ENCODE measurements around the gene KRT17. TPM values are rescaled to one million over a fixed set of nuclear protein-coding genes. Genes with fewer than 3 reads are reported as not detected.

KRT17 gene
- total and polyA plus RNA-seq, 9 of the 15 experiments (the other 6 are each of a cell fraction or from before 2014, with no cell fraction given): 0.23 to 0.25 TPM; not detected in 7

DNA sequence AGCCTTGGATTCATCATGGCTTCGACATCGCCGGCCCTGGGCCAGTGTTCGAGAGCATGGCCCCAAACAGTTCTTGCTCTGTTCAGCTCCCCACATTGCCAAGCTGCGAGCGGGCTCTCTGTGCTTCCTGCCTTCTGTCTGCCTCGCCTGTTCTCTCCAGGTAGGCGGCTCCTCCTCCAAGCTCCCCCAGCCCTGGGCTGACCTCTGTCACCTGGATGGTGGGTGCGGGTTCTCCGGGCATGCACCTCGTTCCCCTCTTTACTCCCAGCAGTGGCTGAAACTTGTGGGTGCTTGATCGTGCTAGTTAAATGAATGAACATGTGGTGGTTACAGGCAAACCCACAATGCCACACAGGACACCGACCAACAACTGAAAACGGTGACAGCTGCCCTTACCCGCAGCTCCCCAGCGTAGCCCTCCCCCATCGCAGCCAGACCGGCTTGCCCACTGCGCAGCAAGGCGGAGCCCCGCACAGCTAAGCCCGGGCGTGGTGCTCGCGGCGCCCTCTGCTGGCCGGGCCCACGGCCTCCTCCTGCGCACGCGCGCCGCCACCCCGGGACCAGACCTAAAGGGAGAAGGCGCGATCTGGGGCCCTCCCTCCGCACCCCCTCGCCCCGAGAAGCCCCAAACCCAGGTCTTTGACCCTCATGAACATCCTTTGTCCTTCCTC lies 41.3 kb upstream of the KRT17 start (continued):
- TF ChIP-seq EP400 (IDR thresholded peaks at IDR 0.05) (no peak; the same call in 1 of the 2 replicates), CBFA2T2 (conservative IDR thresholded peaks at IDR 0.05) (no peak; the same call in 1 of the 2 replicates), NFIC (IDR thresholded peaks at IDR 0.05) (no peak), SNAPC5 (CRISPR knock-in tag; IDR thresholded peaks at IDR 0.05) (no peak), TAF1 (IDR thresholded peaks at IDR 0.05; ENCODE audit: control insufficient read depth, extremely low read depth, insufficient read depth, low read length, severe bottlenecking) (peak; percentile 59), SMARCA5 (IDR thresholded peaks at IDR 0.05) (no peak), MECOM (CRISPR knock-in tag; IDR thresholded peaks at IDR 0.05) (no peak; the same call in 1 of the 2 replicates), HDGF (IDR thresholded peaks at IDR 0.05) (no peak), HDAC8 (tag; IDR thresholded peaks at IDR 0.05) (peak; percentile 65; the same call in 1 of the 2 replicates), RFX1 (IDR thresholded peaks at IDR 0.05) (no peak), ZKSCAN8 (CRISPR knock-in tag; IDR thresholded peaks at IDR 0.05) (no peak), DDX20 (tag; IDR thresholded peaks at IDR 0.05; ENCODE audit: low read depth) (no peak), SLC30A9 (CRISPR knock-in tag; IDR thresholded peaks at IDR 0.05) (no peak), MAFG (tag; conservative IDR thresholded peaks at IDR 0.05) (no peak)
- TF ChIP-seq, protein P1, sequence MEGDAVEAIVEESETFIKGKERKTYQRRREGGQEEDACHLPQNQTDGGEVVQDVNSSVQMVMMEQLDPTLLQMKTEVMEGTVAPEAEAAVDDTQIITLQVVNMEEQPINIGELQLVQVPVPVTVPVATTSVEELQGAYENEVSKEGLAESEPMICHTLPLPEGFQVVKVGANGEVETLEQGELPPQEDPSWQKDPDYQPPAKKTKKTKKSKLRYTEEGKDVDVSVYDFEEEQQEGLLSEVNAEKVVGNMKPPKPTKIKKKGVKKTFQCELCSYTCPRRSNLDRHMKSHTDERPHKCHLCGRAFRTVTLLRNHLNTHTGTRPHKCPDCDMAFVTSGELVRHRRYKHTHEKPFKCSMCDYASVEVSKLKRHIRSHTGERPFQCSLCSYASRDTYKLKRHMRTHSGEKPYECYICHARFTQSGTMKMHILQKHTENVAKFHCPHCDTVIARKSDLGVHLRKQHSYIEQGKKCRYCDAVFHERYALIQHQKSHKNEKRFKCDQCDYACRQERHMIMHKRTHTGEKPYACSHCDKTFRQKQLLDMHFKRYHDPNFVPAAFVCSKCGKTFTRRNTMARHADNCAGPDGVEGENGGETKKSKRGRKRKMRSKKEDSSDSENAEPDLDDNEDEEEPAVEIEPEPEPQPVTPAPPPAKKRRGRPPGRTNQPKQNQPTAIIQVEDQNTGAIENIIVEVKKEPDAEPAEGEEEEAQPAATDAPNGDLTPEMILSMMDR (IDR thresholded peaks at IDR 0.05 in 2 of 3, conservative IDR thresholded peaks at IDR 0.05 in 1 of 3; ENCODE audit: insufficient read depth in 2 of 3, low read depth in 1 of 3, low read length in 3 of 3): peak; percentile 90 to 97 (median 93)
- TF ChIP-seq, protein P2, sequence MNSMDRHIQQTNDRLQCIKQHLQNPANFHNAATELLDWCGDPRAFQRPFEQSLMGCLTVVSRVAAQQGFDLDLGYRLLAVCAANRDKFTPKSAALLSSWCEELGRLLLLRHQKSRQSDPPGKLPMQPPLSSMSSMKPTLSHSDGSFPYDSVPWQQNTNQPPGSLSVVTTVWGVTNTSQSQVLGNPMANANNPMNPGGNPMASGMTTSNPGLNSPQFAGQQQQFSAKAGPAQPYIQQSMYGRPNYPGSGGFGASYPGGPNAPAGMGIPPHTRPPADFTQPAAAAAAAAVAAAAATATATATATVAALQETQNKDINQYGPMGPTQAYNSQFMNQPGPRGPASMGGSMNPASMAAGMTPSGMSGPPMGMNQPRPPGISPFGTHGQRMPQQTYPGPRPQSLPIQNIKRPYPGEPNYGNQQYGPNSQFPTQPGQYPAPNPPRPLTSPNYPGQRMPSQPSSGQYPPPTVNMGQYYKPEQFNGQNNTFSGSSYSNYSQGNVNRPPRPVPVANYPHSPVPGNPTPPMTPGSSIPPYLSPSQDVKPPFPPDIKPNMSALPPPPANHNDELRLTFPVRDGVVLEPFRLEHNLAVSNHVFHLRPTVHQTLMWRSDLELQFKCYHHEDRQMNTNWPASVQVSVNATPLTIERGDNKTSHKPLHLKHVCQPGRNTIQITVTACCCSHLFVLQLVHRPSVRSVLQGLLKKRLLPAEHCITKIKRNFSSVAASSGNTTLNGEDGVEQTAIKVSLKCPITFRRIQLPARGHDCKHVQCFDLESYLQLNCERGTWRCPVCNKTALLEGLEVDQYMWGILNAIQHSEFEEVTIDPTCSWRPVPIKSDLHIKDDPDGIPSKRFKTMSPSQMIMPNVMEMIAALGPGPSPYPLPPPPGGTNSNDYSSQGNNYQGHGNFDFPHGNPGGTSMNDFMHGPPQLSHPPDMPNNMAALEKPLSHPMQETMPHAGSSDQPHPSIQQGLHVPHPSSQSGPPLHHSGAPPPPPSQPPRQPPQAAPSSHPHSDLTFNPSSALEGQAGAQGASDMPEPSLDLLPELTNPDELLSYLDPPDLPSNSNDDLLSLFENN (IDR thresholded peaks at IDR 0.05; ENCODE audit: low read depth in 2 of 2, low read length in 2 of 2): no peak
- TF ChIP-seq, protein P3, sequence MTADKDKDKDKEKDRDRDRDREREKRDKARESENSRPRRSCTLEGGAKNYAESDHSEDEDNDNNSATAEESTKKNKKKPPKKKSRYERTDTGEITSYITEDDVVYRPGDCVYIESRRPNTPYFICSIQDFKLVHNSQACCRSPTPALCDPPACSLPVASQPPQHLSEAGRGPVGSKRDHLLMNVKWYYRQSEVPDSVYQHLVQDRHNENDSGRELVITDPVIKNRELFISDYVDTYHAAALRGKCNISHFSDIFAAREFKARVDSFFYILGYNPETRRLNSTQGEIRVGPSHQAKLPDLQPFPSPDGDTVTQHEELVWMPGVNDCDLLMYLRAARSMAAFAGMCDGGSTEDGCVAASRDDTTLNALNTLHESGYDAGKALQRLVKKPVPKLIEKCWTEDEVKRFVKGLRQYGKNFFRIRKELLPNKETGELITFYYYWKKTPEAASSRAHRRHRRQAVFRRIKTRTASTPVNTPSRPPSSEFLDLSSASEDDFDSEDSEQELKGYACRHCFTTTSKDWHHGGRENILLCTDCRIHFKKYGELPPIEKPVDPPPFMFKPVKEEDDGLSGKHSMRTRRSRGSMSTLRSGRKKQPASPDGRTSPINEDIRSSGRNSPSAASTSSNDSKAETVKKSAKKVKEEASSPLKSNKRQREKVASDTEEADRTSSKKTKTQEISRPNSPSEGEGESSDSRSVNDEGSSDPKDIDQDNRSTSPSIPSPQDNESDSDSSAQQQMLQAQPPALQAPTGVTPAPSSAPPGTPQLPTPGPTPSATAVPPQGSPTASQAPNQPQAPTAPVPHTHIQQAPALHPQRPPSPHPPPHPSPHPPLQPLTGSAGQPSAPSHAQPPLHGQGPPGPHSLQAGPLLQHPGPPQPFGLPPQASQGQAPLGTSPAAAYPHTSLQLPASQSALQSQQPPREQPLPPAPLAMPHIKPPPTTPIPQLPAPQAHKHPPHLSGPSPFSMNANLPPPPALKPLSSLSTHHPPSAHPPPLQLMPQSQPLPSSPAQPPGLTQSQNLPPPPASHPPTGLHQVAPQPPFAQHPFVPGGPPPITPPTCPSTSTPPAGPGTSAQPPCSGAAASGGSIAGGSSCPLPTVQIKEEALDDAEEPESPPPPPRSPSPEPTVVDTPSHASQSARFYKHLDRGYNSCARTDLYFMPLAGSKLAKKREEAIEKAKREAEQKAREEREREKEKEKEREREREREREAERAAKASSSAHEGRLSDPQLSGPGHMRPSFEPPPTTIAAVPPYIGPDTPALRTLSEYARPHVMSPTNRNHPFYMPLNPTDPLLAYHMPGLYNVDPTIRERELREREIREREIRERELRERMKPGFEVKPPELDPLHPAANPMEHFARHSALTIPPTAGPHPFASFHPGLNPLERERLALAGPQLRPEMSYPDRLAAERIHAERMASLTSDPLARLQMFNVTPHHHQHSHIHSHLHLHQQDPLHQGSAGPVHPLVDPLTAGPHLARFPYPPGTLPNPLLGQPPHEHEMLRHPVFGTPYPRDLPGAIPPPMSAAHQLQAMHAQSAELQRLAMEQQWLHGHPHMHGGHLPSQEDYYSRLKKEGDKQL (CRISPR knock-in tag; IDR thresholded peaks at IDR 0.05; ENCODE audit: borderline replicate concordance): no peak
